Prostate gland (tissue), 2 donors: ENCODE data around the gene SUSD5. TPM values are rescaled to one million over a fixed set of nuclear protein-coding genes. Genes with fewer than 3 reads are reported as not detected.

Experiments used
- DNase-seq: peaks from one replicate; pipeline ENCODE4 v3.0.0-alpha.2; 2019; ENCODE audit warnings: low spot score
- H3K27ac ChIP-seq, 2 donors: fragments of 200-600 bp; sonication (generic); 2 replicates each; pipeline ENCODE4 v1.5.1; 2017 to 2019
- H3K27me3 ChIP-seq: fragments of 200-600 bp; sonication (generic); replicated peaks from 2 replicates; pipeline ENCODE4 v1.5.1; 2019; ENCODE audit not compliant: insufficient read depth
- H3K36me3 ChIP-seq, 2 donors: fragments of 200-600 bp; sonication (generic); 1 replicate in 1 of 2; 2 replicates in 1 of 2; pipeline versions ENCODE4 v1.5.1 to v1.8.1; 2017 to 2019
- H3K4me1 ChIP-seq: fragments of 200-600 bp; sonication (generic); replicated peaks from 2 replicates; pipeline ENCODE4 v1.5.1; 2019
- H3K4me3 ChIP-seq, 2 donors: fragments of 200-600 bp; sonication (generic); 2 replicates each; pipeline ENCODE4 v1.5.1; 2017 to 2019
- H3K9me3 ChIP-seq: fragments of 200-600 bp; sonication (generic); 2 replicates; pipeline ENCODE4 v1.5.1; 2017
- POLR2A ChIP-seq: fragments of 450-650 bp; IDR thresholded peaks from one replicate; pipeline ENCODE4 v1.6.1; 2016; ENCODE audit warnings: antibody characterized with exemption, mild to moderate bottlenecking
- POLR2AphosphoS5 ChIP-seq: sonication (generic); formaldehyde crosslinking; IDR thresholded peaks from one replicate; pipeline ENCODE4 v1.6.1; 2017; ENCODE audit warnings: antibody characterized with exemption
- WGBS: methylation state at CpG from one replicate; pipeline ENCODE4 v1.1.5; 2018; 5-methylcytosine and 5-hydroxymethylcytosine counted together
- intact Hi-C: fragments of 100-400 bp; cut with DNase I; formaldehyde crosslinking; loops from one replicate; pipeline ENCODE4 v1.14.2; 2022
- total RNA-seq, 2 donors: library from RNA; depleted of rRNA; stranded (reverse); fragments of >200 nt; gene quantifications; one replicate each; pipeline ENCODE4 v1.1.0, GENCODE V29; 2016
- TF ChIP-seq, protein P1 (sequence below), 4 experiments: fragments of 200-600 bp in 2 of 4; fragments of 450-650 bp in 2 of 4; sonication (generic) in 2 of 4; IDR thresholded peaks; 1 replicate in 3 of 4; 2 replicates in 1 of 4; pipeline ENCODE4 v1.5.1; 2016 to 2019; ENCODE audit warnings: antibody characterized with exemption in 4 of 4, mild to moderate bottlenecking in 2 of 4, moderate library complexity in 2 of 4

Gene SUSD5
- total RNA-seq = 1 to 10 TPM in 1 of 2 donors, under 1 TPM in 1; 0.77 to 6.9 TPM

DNA sequence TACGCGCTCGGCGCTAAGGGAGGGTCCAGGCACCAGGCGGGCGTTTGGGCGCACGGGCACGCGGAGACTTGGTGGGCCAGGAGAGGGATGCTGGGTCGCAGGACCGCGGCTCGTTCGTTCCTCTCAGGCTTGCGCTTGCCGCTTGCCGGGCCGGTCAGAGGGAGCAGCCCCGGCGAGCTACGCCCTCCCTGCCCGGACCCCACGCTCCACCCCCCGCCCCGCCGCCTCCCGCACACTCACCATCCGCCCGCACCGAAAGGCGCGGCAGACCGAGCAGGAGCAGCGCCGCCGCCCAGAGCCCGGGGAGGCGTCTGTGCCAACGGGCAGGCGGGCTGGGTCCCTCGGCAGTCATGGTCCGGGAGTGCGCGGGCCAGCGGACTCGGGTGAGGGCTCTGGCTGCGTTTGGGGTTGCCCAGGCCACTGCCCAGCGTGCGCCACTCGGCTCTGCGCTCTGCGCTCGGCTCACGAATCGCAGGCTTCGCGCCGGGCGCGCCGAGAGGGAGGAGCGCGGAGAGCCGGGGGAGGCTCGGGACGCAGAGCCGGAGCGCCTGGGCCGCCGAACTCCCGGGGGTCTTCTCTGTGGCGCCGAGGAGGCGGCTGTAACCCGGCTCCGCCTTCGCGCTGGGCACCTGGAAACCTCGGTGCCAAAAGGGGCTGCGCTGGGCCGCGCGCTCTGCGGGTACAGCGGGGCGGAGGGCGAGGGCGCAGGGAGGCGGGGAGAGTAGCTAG lies at the start of gene SUSD5:
SUSD5 (minus strand) TSS at position 365 of the 729 bp plus-strand sequence; CDS start at position 352, 13 bp downstream.
- intact Hi-C loops = no loop called here
- no peak within 1 kb of the TSS for H3K27ac ChIP-seq

GRCh38 chr3:33260104-33260503 lies 41.5 kb upstream of the SUSD5 start:
- no peak for DNase-seq
- TF ChIP-seq POLR2A (no peak), POLR2AphosphoS5 (no peak)
- TF ChIP-seq, protein P1, sequence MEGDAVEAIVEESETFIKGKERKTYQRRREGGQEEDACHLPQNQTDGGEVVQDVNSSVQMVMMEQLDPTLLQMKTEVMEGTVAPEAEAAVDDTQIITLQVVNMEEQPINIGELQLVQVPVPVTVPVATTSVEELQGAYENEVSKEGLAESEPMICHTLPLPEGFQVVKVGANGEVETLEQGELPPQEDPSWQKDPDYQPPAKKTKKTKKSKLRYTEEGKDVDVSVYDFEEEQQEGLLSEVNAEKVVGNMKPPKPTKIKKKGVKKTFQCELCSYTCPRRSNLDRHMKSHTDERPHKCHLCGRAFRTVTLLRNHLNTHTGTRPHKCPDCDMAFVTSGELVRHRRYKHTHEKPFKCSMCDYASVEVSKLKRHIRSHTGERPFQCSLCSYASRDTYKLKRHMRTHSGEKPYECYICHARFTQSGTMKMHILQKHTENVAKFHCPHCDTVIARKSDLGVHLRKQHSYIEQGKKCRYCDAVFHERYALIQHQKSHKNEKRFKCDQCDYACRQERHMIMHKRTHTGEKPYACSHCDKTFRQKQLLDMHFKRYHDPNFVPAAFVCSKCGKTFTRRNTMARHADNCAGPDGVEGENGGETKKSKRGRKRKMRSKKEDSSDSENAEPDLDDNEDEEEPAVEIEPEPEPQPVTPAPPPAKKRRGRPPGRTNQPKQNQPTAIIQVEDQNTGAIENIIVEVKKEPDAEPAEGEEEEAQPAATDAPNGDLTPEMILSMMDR (IDR thresholded peaks at IDR 0.05) = no peak
- 92% methylated on average over 5 of the region's 5 CpGs for WGBS
- Histone ChIP-seq H3K4me3 (no peak overlapping the region), H3K4me1 (no peaks in the 10 kb centered on the region), H3K27me3 (no peaks in the 10 kb centered on the region), H3K27ac (no peak overlapping the region), H3K9me3 (no peaks in the 10 kb centered on the region), H3K36me3 (no peaks in the 10 kb centered on the region)
- intact Hi-C loops = no loop called here

More for the DNA sequence above, at the start of gene SUSD5:
- Histone ChIP-seq H3K4me1 (no peaks in the 10 kb centered on the region), H3K27me3 (peaks cover 2% of the 10 kb centered on the region), H3K36me3 (no peaks in the 10 kb centered on the region), H3K9me3 (no peaks in the 10 kb centered on the region), H3K4me3 (peak within 1 kb of the TSS; percentile 18 to 33)
- TF ChIP-seq, protein P1 (IDR thresholded peaks at IDR 0.05) = no peak
- TF ChIP-seq POLR2A = no peak
- WGBS = 2% methylated on average over 78 of the region's 90 CpGs
- no peak for DNase-seq

- H3K27me3 ChIP-seq = no peaks in the 10 kb centered on the region
- H3K36me3 ChIP-seq = no peaks in the 10 kb centered on the region
- H3K27ac ChIP-seq = no peak overlapping the region
- DNase-seq = no peak
- no peaks in the 10 kb centered on the region for H3K4me1 ChIP-seq
- intact Hi-C loops = no loop called here
- no peaks in the 10 kb centered on the region for H3K9me3 ChIP-seq
- H3K4me3 ChIP-seq = no peak overlapping the region
- WGBS = 70% methylated on average over 2 of the region's 2 CpGs
- TF ChIP-seq, protein P1 (IDR thresholded peaks at IDR 0.05) = no peak
- TF ChIP-seq POLR2AphosphoS5 (no peak), POLR2A (no peak)
These were observed 37.6 kb upstream of the SUSD5 start for GRCh38 chr3:33256249-33256648.

DNA sequence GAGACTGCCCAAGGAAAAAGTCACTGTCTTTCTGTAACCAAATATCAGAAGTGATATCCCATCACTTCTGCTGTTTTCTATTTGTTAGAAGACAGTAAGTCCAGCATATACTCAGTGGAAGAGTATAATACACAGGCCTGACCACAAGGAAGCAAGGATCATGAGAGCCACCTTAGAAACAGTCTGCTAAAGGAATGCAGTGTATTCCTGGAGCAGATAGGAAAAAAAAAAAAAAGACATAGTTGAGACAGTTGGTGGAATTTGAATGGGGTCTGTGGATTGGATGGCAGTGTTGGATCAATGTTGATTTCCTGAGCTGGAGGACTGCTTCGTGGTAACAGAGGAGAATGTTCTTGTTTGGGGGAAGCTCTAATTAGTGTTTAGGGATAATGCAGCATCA lies 32.1 kb upstream of the SUSD5 start:
- TF ChIP-seq POLR2AphosphoS5 = no peak
- TF ChIP-seq, protein P1 (IDR thresholded peaks at IDR 0.05) = no peak
- no peak for TF ChIP-seq POLR2A
- WGBS = 19% methylated on average over 1 of the region's 1 CpG
- intact Hi-C loops = no loop called here
- H3K27me3 ChIP-seq = no peaks in the 10 kb centered on the region
- H3K27ac ChIP-seq = no peak overlapping the region
- no peak overlapping the region for H3K4me3 ChIP-seq
- no peak for DNase-seq
- H3K9me3 ChIP-seq = no peaks in the 10 kb centered on the region
- H3K36me3 ChIP-seq = no peaks in the 10 kb centered on the region
- H3K4me1 ChIP-seq = no peaks in the 10 kb centered on the region

DNA sequence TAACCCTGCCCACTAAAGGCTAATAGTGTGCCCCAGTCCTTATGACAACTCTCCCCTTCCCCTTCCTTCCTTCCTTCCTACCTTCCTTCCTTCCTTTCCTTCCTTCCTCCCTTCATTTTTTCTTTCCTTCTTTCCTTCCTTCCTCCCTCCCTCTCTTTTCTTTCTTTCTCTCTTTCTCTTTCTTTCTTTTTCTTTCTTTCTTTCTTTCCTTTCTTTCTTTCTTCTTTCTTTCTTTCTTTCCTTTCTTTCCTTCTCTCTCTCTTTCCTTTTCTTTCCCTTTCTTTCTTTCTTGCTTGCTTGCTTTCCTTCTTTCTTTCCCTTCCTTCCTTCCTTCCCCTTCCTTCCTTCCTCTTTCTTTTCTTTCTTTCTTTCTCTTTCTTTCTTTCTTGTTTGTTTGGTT lies 28.2 kb upstream of the SUSD5 start:
- no peak for DNase-seq
- H3K4me1 ChIP-seq = no peaks in the 10 kb centered on the region
- H3K36me3 ChIP-seq = no peaks in the 10 kb centered on the region
- H3K27ac ChIP-seq = no peak overlapping the region
- no peaks in the 10 kb centered on the region for H3K27me3 ChIP-seq
- H3K9me3 ChIP-seq = no peaks in the 10 kb centered on the region
- H3K4me3 ChIP-seq = no peak overlapping the region
- intact Hi-C loops = no loop called here
- TF ChIP-seq POLR2A (no peak), POLR2AphosphoS5 (no peak)
- TF ChIP-seq, protein P1 (IDR thresholded peaks at IDR 0.05) = no peak
